ENCODE results near the gene SLC44A5. TPM values are rescaled to one million over a fixed set of nuclear protein-coding genes. Genes with fewer than 3 reads are reported as not detected.

Gene SLC44A5
- total RNA-seq, 2 donors from 2014 or later, result 4.6 to 10.0 TPM

DNA sequence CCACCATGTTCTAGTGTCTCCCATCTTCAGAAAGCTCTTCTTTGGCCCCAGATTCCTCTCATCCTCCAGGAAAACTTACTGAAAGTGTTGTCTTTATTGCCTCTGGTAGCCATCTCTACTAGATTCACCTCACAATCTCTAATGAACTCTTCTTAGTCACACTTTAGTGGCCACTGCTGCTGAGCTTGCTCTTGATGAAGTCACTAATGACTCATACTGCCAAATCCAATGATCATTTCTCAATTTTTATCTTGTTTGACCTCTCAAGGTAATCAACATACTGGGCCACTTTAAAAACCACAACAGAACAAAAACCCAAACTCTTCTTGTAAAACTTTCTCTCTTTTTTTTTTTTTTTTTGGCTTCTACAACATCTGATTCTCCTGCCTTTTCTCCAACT is 280.3 kb downstream of the SLC44A5 start:
- H3K4me3 Mint-ChIP-seq, result no peak overlapping the region
- Histone ChIP-seq H3K36me3 (ENCODE audit: control insufficient read depth, insufficient read depth, low read length) (no peaks in the 10 kb centered on the region), H3K4me1 (ENCODE audit: control insufficient read depth, insufficient read depth, low read length) (peaks cover 4% of the 10 kb centered on the region), H3K27ac (ENCODE audit: low read depth, low read length) (no peak overlapping the region), H3K27me3 (ENCODE audit: control insufficient read depth, insufficient read depth, low read length, poor library complexity, severe bottlenecking) (no peaks in the 10 kb centered on the region), H3K9me3 (ENCODE audit: control insufficient read depth, low read length) (no peaks in the 10 kb centered on the region), H3K9ac (ENCODE audit: extremely low read depth, low read length, poor library complexity, severe bottlenecking) (no peak overlapping the region), H3K4me3 (ENCODE audit: low read length) (no peak overlapping the region)
- H3K9me3 Mint-ChIP-seq, result no peaks in the 10 kb centered on the region
- no peak overlapping the region for H3K27ac Mint-ChIP-seq
- no peaks in the 10 kb centered on the region for H3K36me3 Mint-ChIP-seq (ENCODE audit: low read depth)
- no peaks in the 10 kb centered on the region for H3K27me3 Mint-ChIP-seq (ENCODE audit: insufficient read depth)
- DNase-seq, result no peak
- peaks cover 6% of the 10 kb centered on the region for H3K4me1 Mint-ChIP-seq
- TF ChIP-seq, protein P1, sequence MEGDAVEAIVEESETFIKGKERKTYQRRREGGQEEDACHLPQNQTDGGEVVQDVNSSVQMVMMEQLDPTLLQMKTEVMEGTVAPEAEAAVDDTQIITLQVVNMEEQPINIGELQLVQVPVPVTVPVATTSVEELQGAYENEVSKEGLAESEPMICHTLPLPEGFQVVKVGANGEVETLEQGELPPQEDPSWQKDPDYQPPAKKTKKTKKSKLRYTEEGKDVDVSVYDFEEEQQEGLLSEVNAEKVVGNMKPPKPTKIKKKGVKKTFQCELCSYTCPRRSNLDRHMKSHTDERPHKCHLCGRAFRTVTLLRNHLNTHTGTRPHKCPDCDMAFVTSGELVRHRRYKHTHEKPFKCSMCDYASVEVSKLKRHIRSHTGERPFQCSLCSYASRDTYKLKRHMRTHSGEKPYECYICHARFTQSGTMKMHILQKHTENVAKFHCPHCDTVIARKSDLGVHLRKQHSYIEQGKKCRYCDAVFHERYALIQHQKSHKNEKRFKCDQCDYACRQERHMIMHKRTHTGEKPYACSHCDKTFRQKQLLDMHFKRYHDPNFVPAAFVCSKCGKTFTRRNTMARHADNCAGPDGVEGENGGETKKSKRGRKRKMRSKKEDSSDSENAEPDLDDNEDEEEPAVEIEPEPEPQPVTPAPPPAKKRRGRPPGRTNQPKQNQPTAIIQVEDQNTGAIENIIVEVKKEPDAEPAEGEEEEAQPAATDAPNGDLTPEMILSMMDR (conservative IDR thresholded peaks at IDR 0.05), result no peak

DNA sequence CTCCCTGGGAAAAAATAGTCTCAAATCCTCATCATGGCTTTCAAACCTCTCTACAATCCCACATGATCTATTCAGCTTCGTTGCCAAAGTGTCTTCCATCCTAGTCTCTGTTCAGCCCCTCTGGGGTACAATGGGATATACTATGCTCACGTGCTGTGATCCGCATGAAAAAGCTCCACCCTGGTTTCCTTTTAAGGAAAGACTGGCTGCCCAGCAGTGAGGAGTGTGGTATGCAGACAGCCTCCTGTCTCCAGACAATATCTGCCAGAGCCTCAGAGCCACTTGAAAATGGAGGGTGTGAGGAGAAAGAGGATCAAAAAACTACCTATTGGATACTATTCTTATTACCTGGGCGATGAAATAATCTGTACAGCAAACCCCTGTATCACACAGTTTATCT is 282.2 kb downstream of the SLC44A5 start:
- Mint-ChIP-seq H3K4me3 (no peak overlapping the region), H3K4me1 (peaks cover 6% of the 10 kb centered on the region), H3K9me3 (no peaks in the 10 kb centered on the region), H3K36me3 (ENCODE audit: low read depth) (no peaks in the 10 kb centered on the region), H3K27ac (no peak overlapping the region), H3K27me3 (ENCODE audit: insufficient read depth) (no peaks in the 10 kb centered on the region)
- Histone ChIP-seq H3K9me3 (ENCODE audit: control insufficient read depth, low read length) (no peaks in the 10 kb centered on the region), H3K9ac (ENCODE audit: extremely low read depth, low read length, poor library complexity, severe bottlenecking) (no peak overlapping the region), H3K36me3 (ENCODE audit: control insufficient read depth, insufficient read depth, low read length) (no peaks in the 10 kb centered on the region), H3K4me3 (ENCODE audit: low read length) (no peak overlapping the region), H3K4me1 (ENCODE audit: control insufficient read depth, insufficient read depth, low read length) (peaks cover 4% of the 10 kb centered on the region), H3K27me3 (ENCODE audit: control insufficient read depth, insufficient read depth, low read length, poor library complexity, severe bottlenecking) (no peaks in the 10 kb centered on the region), H3K27ac (ENCODE audit: low read depth, low read length) (no peak overlapping the region)
- DNase-seq, result no peak
- TF ChIP-seq, protein P1 (conservative IDR thresholded peaks at IDR 0.05), result no peak
- 50 to 81% methylated on average over 3 to 4 of the region's 4 CpGs for WGBS, 2 experiments (ENCODE audit: insufficient coverage in 1 of 2, insufficient read length in 1 of 2)

DNA sequence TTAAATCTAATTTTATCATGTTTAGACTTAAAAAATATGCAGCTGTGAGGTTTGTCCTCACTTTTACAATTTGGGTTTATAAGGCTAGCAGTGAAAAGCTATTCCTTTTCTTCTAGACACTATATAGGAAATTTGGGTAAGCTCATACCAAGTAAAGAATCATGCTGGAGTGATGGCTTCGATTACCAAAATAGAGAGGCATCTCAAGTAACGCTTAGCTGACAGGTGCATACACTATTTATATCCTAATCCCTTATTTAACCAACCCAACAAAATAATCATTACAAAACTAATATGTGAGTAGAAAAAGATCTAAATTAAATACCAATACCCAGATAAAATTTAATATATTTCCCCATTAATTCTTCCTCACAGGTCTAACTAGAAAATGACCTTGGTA is 283.5 kb downstream of the SLC44A5 start:
- no peak overlapping the region for H3K27ac ChIP-seq (ENCODE audit: low read depth, low read length)
- peaks cover 4% of the 10 kb centered on the region for H3K4me1 ChIP-seq (ENCODE audit: control insufficient read depth, insufficient read depth, low read length)
- H3K9me3 Mint-ChIP-seq, result no peaks in the 10 kb centered on the region
- no peaks in the 10 kb centered on the region for H3K9me3 ChIP-seq (ENCODE audit: control insufficient read depth, low read length)
- TF ChIP-seq, protein P1 (conservative IDR thresholded peaks at IDR 0.05), result no peak
- no peak overlapping the region for H3K4me3 Mint-ChIP-seq
- peaks cover 6% of the 10 kb centered on the region for H3K4me1 Mint-ChIP-seq
- no peaks in the 10 kb centered on the region for H3K27me3 ChIP-seq (ENCODE audit: control insufficient read depth, insufficient read depth, low read length, poor library complexity, severe bottlenecking)
- H3K9ac ChIP-seq (ENCODE audit: extremely low read depth, low read length, poor library complexity, severe bottlenecking), result no peak overlapping the region
- peaks cover 2% of the 10 kb centered on the region for H3K27me3 Mint-ChIP-seq (ENCODE audit: insufficient read depth)
- 71 to 100% methylated on average over 1 to 2 of the region's 2 CpGs for WGBS, 2 experiments (ENCODE audit: insufficient coverage in 1 of 2, insufficient read length in 1 of 2)
- H3K36me3 Mint-ChIP-seq (ENCODE audit: low read depth), result no peaks in the 10 kb centered on the region
- no peaks in the 10 kb centered on the region for H3K36me3 ChIP-seq (ENCODE audit: control insufficient read depth, insufficient read depth, low read length)
- DNase-seq, result no peak
- H3K4me3 ChIP-seq (ENCODE audit: low read length), result no peak overlapping the region
- H3K27ac Mint-ChIP-seq, result no peak overlapping the region
